ENCODE data around the gene DAB1.

Gene DAB1

DNA sequence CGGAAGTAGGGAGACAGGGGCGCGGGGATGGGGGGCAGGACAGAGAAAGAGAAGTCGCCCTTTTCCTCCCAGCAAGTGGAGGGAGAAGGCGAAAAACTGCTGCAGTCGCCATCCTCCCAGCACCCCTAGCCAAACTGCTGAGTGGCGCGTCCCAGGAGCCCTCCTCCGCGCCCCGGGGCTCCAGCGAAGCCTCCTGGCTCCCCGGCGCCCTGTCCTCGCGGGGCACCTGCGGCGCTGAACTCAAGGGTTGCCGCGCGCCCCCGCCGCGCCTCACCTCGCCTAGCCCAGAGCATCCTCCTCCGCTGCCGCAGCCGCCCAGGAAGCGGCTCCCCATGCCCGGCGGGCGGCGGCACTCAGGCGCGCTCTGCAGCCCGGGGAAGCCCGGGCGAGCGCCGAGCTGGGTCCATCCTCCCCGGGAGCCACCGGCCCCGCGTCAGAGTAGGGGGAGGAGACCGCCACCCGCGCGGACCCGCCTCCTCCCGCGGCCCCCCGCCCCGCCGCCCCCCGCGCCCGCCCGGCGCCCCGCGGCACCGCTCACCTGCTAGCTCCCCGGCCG is at the start of gene DAB1:
TSS of gene DAB1 (minus strand) at position 405 of the 556 bp plus-strand sequence. CDS start 133,030 bp downstream, outside the sequence.
- DNase-seq (ENCODE audit: low read depth in 1 of 2, low spot score in 1 of 2): no peak

- no peak for DNase-seq (ENCODE audit: low read depth in 1 of 2, low spot score in 1 of 2)
Observed at GRCh38 chr1:57473448-57473847, 49.6 kb upstream of the DAB1 start.

- no peak for DNase-seq (ENCODE audit: low read depth in 1 of 2, low spot score in 1 of 2)
Observed at GRCh38 chr1:57471995-57472394, 48.1 kb upstream of the DAB1 start.

GRCh38 chr1:57470036-57470435 is 46.2 kb upstream of the DAB1 start:
- DNase-seq (ENCODE audit: low read depth in 1 of 2, low spot score in 1 of 2): no peak

GRCh38 chr1:57468641-57469523 is 45.0 kb upstream of the DAB1 start:
- no peak for DNase-seq (ENCODE audit: low read depth in 1 of 2, low spot score in 1 of 2)

GRCh38 chr1:57467830-57468229 is 44.0 kb upstream of the DAB1 start:
- no peak for DNase-seq (ENCODE audit: low read depth in 1 of 2, low spot score in 1 of 2)

GRCh38 chr1:57464756-57465155 is 40.9 kb upstream of the DAB1 start:
- DNase-seq (ENCODE audit: low read depth in 1 of 2, low spot score in 1 of 2): no peak

- no peak for DNase-seq (ENCODE audit: low read depth in 1 of 2, low spot score in 1 of 2)
Observed at GRCh38 chr1:57463343-57463742, 39.5 kb upstream of the DAB1 start.

GRCh38 chr1:57461405-57461804 is 37.5 kb upstream of the DAB1 start:
- no peak for DNase-seq (ENCODE audit: low read depth in 1 of 2, low spot score in 1 of 2)

DNA sequence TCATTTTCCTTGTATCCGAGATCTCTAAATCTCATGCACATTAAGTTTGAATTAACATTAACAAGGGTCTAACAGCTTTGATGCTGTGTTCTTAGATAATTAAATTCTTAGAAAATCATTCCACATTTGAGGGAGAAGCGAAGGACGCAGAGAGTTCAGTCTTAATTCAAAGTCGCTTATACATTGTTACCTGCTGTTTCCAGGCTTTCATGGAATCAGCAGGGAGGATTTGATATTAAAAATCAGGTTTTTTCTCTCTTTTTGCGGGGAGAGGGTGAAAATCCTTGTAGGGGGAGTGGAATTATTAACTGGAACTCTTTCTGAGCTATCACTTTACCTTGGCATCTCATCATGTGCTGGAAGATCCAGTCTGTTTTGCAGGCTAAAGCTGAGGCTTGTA is 27.7 kb upstream of the DAB1 start:
- no peak for DNase-seq (ENCODE audit: low read depth in 1 of 2, low spot score in 1 of 2)

- no peak for DNase-seq (ENCODE audit: low read depth in 1 of 2, low spot score in 1 of 2)
Observed at GRCh38 chr1:57450981-57451380, 27.1 kb upstream of the DAB1 start.

DNA sequence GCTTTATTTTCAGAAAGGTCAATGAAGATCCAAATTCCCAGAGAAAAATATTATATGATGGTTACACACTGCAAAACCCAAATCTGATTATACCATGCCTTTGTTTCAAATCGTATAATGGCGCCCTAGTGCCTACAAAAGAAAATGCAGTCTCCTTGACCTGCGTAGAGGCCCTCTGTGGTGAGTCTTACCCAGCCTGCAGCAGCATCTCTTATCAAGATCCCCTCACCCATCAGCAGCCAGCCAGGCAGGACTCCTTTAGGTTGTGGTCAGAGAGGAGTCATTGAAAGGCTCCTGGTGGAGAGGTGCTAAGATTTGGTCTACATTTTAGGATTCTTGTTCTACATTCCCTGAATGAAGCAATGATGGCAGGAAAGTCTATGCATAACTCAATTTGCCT is 23.7 kb upstream of the DAB1 start:
- DNase-seq (ENCODE audit: low read depth in 1 of 2, low spot score in 1 of 2): no peak

DNA sequence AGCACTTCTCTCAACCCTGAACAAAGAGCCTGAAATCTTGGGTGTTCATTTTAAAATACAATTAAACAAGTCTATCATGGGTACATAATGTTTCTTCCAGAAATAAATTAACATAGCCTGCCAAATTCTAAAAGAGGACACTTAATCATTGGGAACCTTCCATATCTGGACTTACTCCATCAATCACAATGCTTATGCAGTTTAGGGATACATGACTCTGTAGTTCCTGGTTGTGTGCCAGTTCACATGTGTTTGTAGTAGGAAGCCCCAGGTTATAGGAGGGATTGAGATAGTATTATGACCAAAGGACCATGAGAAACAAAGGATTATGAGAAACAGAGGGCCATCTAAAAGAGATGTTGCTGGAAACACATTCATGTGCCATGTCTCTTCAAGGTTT is 19.1 kb upstream of the DAB1 start:
- DNase-seq (ENCODE audit: low read depth in 1 of 2, low spot score in 1 of 2): no peak

DNA sequence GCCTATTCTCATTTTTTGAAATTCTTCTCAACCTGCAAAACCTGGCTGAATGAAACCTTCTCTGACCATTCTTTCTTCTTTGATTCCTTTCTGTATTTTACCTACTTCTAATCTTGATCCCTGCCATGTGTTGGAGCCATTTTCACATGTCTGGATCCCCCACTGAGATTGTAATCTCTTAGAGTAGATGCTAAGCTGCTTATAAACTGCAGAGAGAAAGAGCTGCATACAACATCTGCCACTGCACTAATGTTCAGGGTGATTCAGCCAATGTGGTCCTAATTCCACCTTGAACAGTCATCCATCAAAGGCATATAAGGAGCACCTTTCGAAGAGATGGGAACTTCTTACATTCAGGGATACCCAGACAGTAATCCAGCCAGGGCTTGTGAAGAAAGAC is 16.2 kb upstream of the DAB1 start:
- no peak for DNase-seq (ENCODE audit: low read depth in 1 of 2, low spot score in 1 of 2)

DNA sequence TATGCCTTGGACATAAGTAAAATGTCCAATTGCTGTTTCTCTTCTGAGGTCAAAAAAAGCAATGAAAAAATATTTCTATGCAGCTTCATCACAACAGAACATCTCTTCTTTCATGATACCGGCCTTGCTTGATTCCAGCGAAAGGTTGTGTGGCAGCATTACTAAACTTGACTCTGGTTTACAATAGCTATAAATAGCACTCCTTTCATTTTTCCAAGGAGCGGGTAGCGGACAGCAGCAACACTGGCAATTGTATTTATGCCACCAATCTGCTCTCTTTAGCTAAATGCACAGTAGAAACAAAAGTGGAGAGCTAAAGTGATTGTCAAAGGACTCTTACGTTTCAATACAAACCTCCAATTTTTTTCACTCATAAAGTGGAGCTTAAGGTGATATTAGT is 7.5 kb upstream of the DAB1 start:
- no peak for DNase-seq (ENCODE audit: low read depth in 1 of 2, low spot score in 1 of 2)

DNA sequence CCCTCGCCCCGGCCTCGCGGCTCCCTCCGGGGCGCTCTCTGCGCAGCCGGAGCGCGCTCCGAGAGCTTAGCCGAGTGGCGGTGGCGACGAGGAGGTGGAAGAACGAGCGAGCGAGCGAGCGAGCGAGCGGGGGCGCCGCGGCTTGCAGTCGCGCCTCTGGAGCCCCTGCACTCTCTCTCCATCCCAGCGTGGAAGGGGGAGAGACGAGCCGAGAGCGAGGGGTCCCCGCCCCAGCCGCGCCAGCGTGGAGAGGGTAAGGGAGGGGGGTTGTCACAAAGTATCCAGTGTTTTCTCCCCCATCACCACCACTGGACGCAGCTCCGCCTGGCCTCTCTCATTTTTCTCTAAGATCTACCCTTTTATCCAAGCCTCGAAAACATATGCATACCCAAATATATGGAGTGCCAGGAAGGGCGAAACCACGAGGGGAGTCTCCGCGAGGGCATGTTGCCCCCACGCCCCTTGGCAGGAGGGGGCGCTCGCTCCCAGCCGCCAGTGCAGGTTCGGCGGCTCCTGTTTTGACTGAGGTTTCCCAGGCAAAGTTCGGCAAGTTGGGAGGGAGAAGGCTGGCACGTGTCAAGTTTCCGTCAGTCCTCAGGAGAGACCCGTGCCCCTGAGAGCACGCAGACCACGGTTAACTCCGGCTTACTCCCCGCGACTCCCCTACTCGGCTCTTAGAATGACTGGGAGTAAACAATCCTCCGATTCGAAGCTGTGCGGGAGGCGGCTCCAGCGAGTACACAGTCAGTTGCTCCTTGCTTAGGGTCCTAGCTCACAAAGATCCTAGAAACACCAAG is 569 bp upstream of the DAB1 start:
- no peak for DNase-seq (ENCODE audit: low read depth in 1 of 2, low spot score in 1 of 2)

- DNase-seq (ENCODE audit: low read depth in 1 of 2, low spot score in 1 of 2): no peak
Observed at GRCh38 chr1:57423135-57423655, 665 bp downstream of the DAB1 start.

DNA sequence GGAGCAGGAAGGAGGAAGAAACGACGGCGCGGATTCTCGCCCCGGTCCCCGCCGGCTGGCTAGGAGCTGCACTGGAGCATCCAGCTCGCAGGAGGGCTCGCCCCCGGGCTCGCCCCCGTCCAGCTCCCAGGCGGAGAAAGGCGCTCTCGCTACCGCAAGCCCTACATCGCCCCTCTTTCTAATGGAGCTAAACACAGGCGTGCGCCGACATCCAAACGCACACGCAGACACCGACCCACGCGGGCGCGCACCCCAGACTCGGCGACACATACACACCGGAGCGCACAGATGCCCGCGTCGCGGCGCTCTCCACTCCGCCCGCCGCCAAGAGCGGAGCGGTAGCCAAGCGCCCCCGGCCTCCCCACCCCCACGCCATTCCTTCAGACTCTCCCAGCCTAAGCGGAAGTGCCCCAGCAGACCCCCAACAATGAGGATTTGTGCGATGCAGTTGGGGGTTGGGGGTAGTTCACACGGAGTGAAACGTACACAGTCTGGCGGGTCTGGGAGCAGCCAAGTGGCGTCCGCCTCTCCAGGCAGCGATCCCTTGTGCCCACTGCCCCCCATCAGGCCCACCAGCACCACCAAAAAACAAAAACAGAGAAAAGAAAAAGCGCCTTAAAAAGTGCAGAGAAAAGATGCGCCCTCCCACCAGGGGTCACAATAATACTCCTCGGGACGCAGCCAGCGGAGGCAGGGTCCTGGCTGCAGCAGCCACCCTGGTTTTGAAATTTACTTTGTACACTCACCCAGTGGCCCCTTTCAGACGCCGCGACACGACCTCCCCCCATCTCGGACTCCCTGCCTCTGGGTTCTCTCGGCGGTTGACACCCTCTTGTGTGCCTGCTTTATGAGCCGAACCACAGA is 1.4 kb downstream of the DAB1 start:
- no peak for DNase-seq (ENCODE audit: low read depth in 1 of 2, low spot score in 1 of 2)

DNA sequence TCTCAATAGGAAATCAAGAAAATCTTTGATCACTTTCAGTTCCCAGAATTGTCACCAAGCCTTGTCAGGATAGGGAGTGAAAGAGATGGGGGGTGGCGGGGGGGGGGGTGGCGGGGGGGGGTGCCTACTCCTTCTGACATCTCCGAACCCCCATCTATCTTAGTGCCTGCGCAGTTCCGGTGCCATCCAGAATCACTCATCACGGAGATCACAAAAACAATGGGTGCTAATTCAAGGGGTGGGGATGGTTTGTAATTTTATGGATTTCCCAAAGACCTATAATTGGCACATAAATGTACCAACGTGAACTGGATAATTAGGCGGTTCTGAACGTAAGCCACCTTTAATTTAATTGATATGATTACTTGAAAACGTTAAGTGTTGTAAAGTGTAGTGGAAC is 2.1 kb downstream of the DAB1 start:
- no peak for DNase-seq (ENCODE audit: low read depth in 1 of 2, low spot score in 1 of 2)

DNA sequence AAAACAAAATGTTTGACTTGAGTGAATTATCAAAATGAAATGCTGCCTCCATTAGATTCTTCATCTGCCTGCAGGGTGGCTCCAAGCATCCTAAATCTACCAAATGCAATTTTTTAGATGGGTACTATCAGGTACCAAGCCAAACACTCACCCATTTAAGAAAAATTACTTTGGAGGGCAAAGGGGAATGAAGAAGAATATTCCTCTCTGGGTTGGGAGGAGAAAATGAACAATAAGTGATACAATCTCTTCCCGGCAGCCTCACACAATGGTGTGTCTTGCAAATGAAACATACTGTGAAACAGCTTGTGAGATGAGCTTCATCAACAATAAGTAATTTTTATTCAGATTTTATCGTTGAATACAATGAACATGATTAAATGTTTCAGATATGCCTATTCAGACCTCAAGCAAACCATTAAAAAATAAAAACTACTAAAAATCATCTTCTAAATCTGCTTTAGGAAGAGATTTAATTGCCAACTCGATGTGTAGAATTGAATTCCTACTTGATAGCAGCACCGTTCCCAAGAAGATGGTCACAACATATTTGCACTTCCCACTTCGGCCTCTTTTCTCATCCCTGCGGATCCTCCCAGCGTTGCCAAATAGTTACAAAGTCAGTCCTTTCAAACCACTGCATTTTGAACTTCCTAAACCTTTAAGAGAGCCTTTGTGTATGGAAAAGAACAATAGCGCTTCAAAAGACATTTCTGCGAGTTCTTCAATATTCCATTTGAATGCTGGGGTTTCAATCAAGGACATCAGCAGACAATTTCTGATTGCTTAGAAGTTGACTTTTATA is 2.7 kb downstream of the DAB1 start:
- DNase-seq (ENCODE audit: low read depth in 1 of 2, low spot score in 1 of 2): no peak

All from activated CD4-positive, alpha-beta T cell treated with anti-CD3 and anti-CD28 coated beads, Interleukin-2, amount 50 U/mL, for 24 hours (primary cell).